LNCAP (cell line): ENCODE data around the gene CDC42SE1.

Experiments
- CTCF ChIP-seq: fragments of 450-650 bp; IDR thresholded peaks from 2 replicates; pipeline ENCODE4 v1.5.1; 2017; ENCODE audit warnings: mild to moderate bottlenecking

CDC42SE1 gene

GRCh38 chr1:151070474-151071276 lies 11.3 kb upstream of the CDC42SE1 start, which contains the start of gene GABPB2:
Gene GABPB2 (plus strand): TSS chr1:151070761. CDS start chr1:151088190, 17,429 bp downstream.
- peak; percentile 95 for TF ChIP-seq CTCF

GRCh38 chr1:151069103-151069486 lies 9.7 kb upstream of the CDC42SE1 start:
- TF ChIP-seq CTCF: no peak

GRCh38 chr1:151067185-151067584 lies 7.8 kb upstream of the CDC42SE1 start:
- TF ChIP-seq CTCF: no peak

- no peak for TF ChIP-seq CTCF
Measured at GRCh38 chr1:151065089-151065645, 5.7 kb upstream of the CDC42SE1 start.

- no peak for TF ChIP-seq CTCF
Measured at GRCh38 chr1:151062741-151063371, 3.4 kb upstream of the CDC42SE1 start.

GRCh38 chr1:151061704-151062103 lies 2.3 kb upstream of the CDC42SE1 start:
- TF ChIP-seq CTCF: no peak

- TF ChIP-seq CTCF: no peak
Measured at GRCh38 chr1:151060657-151061421, 1.4 kb upstream of the CDC42SE1 start.
